Trophoblast cell (in vitro differentiated cells and primary cell): ENCODE data around the gene PLXNA2.

Source experiments
- DNase-seq, 2 donors: peaks; one replicate each; pipeline ENCODE4 v3.0.0-alpha.2; 2016
- H2AFZ ChIP-seq: 2 replicates; pipeline ENCODE4 v1.6.1; 2013; ENCODE audit warnings: low read length, moderate library complexity, mild to moderate bottlenecking; ENCODE audit not compliant: insufficient read depth, poor library complexity
- H2AK5ac ChIP-seq: 2 replicates; pipeline ENCODE4 v1.6.1; 2013; ENCODE audit warnings: mild to moderate bottlenecking, low read length
- H2BK120ac ChIP-seq: 2 replicates; pipeline ENCODE4 v1.6.1; 2013; ENCODE audit warnings: low read length, mild to moderate bottlenecking, moderate library complexity; ENCODE audit not compliant: insufficient read depth, poor library complexity
- H2BK12ac ChIP-seq: 2 replicates; pipeline ENCODE4 v1.6.1; 2013; ENCODE audit warnings: mild to moderate bottlenecking, low read length, moderate library complexity
- H2BK5ac ChIP-seq: 2 replicates; pipeline ENCODE4 v1.6.1; 2013; ENCODE audit warnings: low read length, low read depth, moderate library complexity, mild to moderate bottlenecking; ENCODE audit not compliant: poor library complexity
- H3K14ac ChIP-seq: 2 replicates; pipeline ENCODE4 v1.6.1; 2013; ENCODE audit warnings: mild to moderate bottlenecking, low read length
- H3K18ac ChIP-seq: 2 replicates; pipeline ENCODE4 v1.6.1; 2013; ENCODE audit warnings: mild to moderate bottlenecking, low read length
- H3K23ac ChIP-seq: 2 replicates; pipeline ENCODE4 v1.6.1; 2013; ENCODE audit warnings: low read length
- H3K27ac ChIP-seq: 2 replicates; pipeline ENCODE4 v1.5.1; 2013; ENCODE audit warnings: low read depth, mild to moderate bottlenecking, inconsistent platforms, low read length, moderate library complexity
- H3K27me3 ChIP-seq: 2 replicates; pipeline ENCODE4 v1.6.1; 2013; ENCODE audit warnings: inconsistent platforms, mild to moderate bottlenecking, low read length, moderate library complexity; ENCODE audit not compliant: insufficient read depth
- H3K36me3 ChIP-seq, 2 experiments: 1 replicate in 1 of 2; 2 replicates in 1 of 2; pipeline ENCODE4 v1.6.1; 2013; ENCODE audit warnings: low read length in 2 of 2, mild to moderate bottlenecking in 2 of 2, moderate library complexity in 1 of 2; ENCODE audit not compliant: insufficient read depth in 2 of 2, control insufficient read depth in 1 of 2
- H3K4ac ChIP-seq: 2 replicates; pipeline ENCODE4 v1.6.1; 2013; ENCODE audit warnings: low read depth, mild to moderate bottlenecking, low read length, moderate library complexity
- H3K4me1 ChIP-seq, 2 experiments: 1 replicate in 1 of 2; 2 replicates in 1 of 2; pipeline ENCODE4 v1.6.1; 2013; ENCODE audit warnings: low read length in 2 of 2, mild to moderate bottlenecking in 2 of 2, moderate library complexity in 1 of 2; ENCODE audit not compliant: insufficient read depth in 2 of 2, control insufficient read depth in 1 of 2
- H3K4me2 ChIP-seq: 2 replicates; pipeline ENCODE4 v1.6.1; 2013; ENCODE audit warnings: inconsistent platforms, mild to moderate bottlenecking, low read length, moderate library complexity
- H3K4me3 ChIP-seq: 2 replicates; pipeline ENCODE4 v1.5.1; 2013; ENCODE audit warnings: mild to moderate bottlenecking, low read depth, low read length, inconsistent platforms
- H3K79me1 ChIP-seq: one replicate; pipeline ENCODE4 v1.6.1; 2013; ENCODE audit warnings: low read length
- H3K79me2 ChIP-seq: 2 replicates; pipeline ENCODE4 v1.6.1; 2013; ENCODE audit warnings: low read length, mild to moderate bottlenecking; ENCODE audit not compliant: control insufficient read depth, insufficient read depth, poor library complexity
- H3K9ac ChIP-seq: 2 replicates; pipeline ENCODE4 v1.6.1; 2013; ENCODE audit warnings: mild to moderate bottlenecking, low read length
- H3K9me3 ChIP-seq: 2 replicates; pipeline ENCODE4 v1.6.1; 2013; ENCODE audit warnings: low read depth, mild to moderate bottlenecking, control low read depth, inconsistent platforms, low read length; ENCODE audit not compliant: insufficient read depth
- H4K12ac ChIP-seq: 2 replicates; pipeline ENCODE4 v1.6.1; 2013; ENCODE audit warnings: low read depth, mild to moderate bottlenecking, low read length, moderate library complexity
- H4K8ac ChIP-seq: 2 replicates; pipeline ENCODE4 v1.6.1; 2013; ENCODE audit warnings: low read depth, mild to moderate bottlenecking, low read length, moderate library complexity
- H4K91ac ChIP-seq: one replicate; pipeline ENCODE4 v1.6.1; 2013; ENCODE audit warnings: low read depth, mild to moderate bottlenecking, low read length, moderate library complexity
- WGBS: extraction: QIAGEN DNeasy Blood & Tissue Kit; methylation state at CpG from one replicate; pipeline ENCODE4 v1.1.7; 2013; ENCODE audit warnings: missing lambda C conversion rate; ENCODE audit not compliant: insufficient read length, insufficient coverage; ENCODE audit errors: extremely low coverage; 5-methylcytosine and 5-hydroxymethylcytosine counted together

The PLXNA2 gene

GRCh38 chr1:208000504-208000903, 243.7 kb downstream of the PLXNA2 start:
- Histone ChIP-seq H2AK5ac (no peak overlapping the region), H2BK12ac (no peak overlapping the region), H3K4ac (no peak overlapping the region), H3K4me1 (no peaks in the 10 kb centered on the region), H4K91ac (no peak overlapping the region), H3K4me2 (no peak overlapping the region), H2AFZ (no peak overlapping the region), H2BK5ac (no peak overlapping the region), H3K27me3 (no peaks in the 10 kb centered on the region), H3K23ac (no peak overlapping the region), H3K4me3 (no peak overlapping the region), H3K14ac (no peak overlapping the region), H3K9me3 (no peaks in the 10 kb centered on the region), H3K27ac (no peak overlapping the region), H4K8ac (no peak overlapping the region), H3K36me3 (no peaks in the 10 kb centered on the region), H3K9ac (no peak overlapping the region), H3K18ac (no peak overlapping the region), H4K12ac (no peak overlapping the region), H3K79me2 (no peaks in the 10 kb centered on the region), H2BK120ac (no peak overlapping the region), H3K79me1 (no peaks in the 10 kb centered on the region)
- DNase-seq = no peak
- WGBS = no CpG with 5 or more reads among the region's 4 CpGs

DNA sequence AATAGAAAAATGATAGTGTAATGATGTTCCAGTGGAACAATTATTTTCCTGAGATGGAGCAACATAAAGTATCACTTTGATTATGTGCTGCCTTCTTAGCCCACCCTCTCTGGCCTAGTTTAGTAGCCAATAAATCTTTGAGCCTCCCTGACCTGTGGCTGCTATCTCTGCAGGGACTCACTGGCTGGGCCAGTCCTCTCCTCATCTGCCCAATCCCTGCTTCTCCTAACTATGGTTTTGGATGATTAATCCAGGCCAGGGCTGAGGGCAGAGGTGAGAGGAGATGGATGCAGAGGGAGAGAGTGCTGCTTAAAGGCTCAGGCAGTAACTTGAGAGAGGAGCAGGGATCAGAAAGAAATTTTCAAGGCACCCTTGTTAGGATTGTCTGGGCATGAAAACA, 244.2 kb downstream of the PLXNA2 start:
- Histone ChIP-seq H3K4me3 (no peak overlapping the region), H3K27me3 (no peaks in the 10 kb centered on the region), H3K79me2 (no peaks in the 10 kb centered on the region), H3K4me2 (no peak overlapping the region), H3K36me3 (no peaks in the 10 kb centered on the region), H2BK120ac (no peak overlapping the region), H3K23ac (no peak overlapping the region), H3K18ac (no peak overlapping the region), H4K91ac (no peak overlapping the region), H2AK5ac (no peak overlapping the region), H2BK12ac (no peak overlapping the region), H3K27ac (no peak overlapping the region), H2AFZ (no peak overlapping the region), H2BK5ac (no peak overlapping the region), H3K79me1 (no peaks in the 10 kb centered on the region), H3K9ac (no peak overlapping the region), H4K8ac (no peak overlapping the region), H3K4me1 (no peaks in the 10 kb centered on the region), H3K9me3 (no peaks in the 10 kb centered on the region), H3K4ac (no peak overlapping the region), H4K12ac (no peak overlapping the region), H3K14ac (no peak overlapping the region)
- no peak for DNase-seq

GRCh38 chr1:207999274-207999915, 244.8 kb downstream of the PLXNA2 start:
- Histone ChIP-seq H3K27ac (no peak overlapping the region), H3K79me2 (no peaks in the 10 kb centered on the region), H3K36me3 (no peaks in the 10 kb centered on the region), H2BK5ac (no peak overlapping the region), H3K4ac (no peak overlapping the region), H4K91ac (no peak overlapping the region), H4K12ac (no peak overlapping the region), H2AK5ac (no peak overlapping the region), H2BK120ac (no peak overlapping the region), H4K8ac (no peak overlapping the region), H3K9me3 (no peaks in the 10 kb centered on the region), H3K9ac (no peak overlapping the region), H3K14ac (no peak overlapping the region), H3K27me3 (no peaks in the 10 kb centered on the region), H3K4me2 (no peak overlapping the region), H2BK12ac (no peak overlapping the region), H3K23ac (no peak overlapping the region), H2AFZ (no peak overlapping the region), H3K18ac (no peak overlapping the region), H3K4me3 (no peak overlapping the region), H3K4me1 (no peaks in the 10 kb centered on the region), H3K79me1 (no peaks in the 10 kb centered on the region)
- DNase-seq = no peak
- no CpG with 5 or more reads among the region's 3 CpGs for WGBS

DNA sequence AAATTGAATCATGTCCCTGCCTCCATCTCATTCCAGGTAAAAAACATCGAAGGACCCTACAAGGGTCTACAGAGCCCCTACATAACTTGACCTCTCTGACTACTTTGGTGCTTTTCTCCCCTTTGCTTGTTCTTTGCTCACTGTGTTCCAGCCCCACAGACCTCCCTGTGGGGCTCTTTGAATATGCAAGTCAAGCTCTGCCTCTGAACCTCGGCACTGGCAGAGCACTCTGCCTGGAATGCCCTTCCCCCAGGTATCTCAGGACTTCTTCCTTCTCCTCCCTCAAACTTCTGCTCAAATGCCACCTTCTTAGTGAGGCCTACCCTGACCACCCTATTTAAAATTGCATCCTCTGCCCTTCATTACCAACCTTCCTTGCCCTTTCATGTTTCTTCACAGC, 245.5 kb downstream of the PLXNA2 start:
- no peak overlapping the region for H3K27ac ChIP-seq
- H4K91ac ChIP-seq = no peak overlapping the region
- no peak overlapping the region for H4K8ac ChIP-seq
- WGBS = no CpG with 5 or more reads among the region's 2 CpGs
- H3K14ac ChIP-seq = no peak overlapping the region
- H3K36me3 ChIP-seq = no peaks in the 10 kb centered on the region
- H3K4me2 ChIP-seq = no peak overlapping the region
- no peak overlapping the region for H2BK12ac ChIP-seq
- no peaks in the 10 kb centered on the region for H3K79me2 ChIP-seq
- no peak overlapping the region for H3K4ac ChIP-seq
- no peak overlapping the region for H3K23ac ChIP-seq
- H4K12ac ChIP-seq = no peak overlapping the region
- H3K4me1 ChIP-seq = no peaks in the 10 kb centered on the region
- H3K27me3 ChIP-seq = no peaks in the 10 kb centered on the region
- no peak overlapping the region for H2AFZ ChIP-seq
- no peak overlapping the region for H2BK120ac ChIP-seq
- H2AK5ac ChIP-seq = no peak overlapping the region
- no peak for DNase-seq
- no peak overlapping the region for H3K4me3 ChIP-seq
- H3K9me3 ChIP-seq = no peaks in the 10 kb centered on the region
- no peak overlapping the region for H2BK5ac ChIP-seq
- H3K79me1 ChIP-seq = no peaks in the 10 kb centered on the region
- H3K9ac ChIP-seq = no peak overlapping the region
- H3K18ac ChIP-seq = no peak overlapping the region
